GM19023 (cell line): Measurements from ENCODE around the gene NIM1K.
"Not testable (repeated sequence)": the region's sequence is repeated elsewhere in the genome, so short reads cannot be mapped to it uniquely, and the experiment has no call there.

ENCODE experiments used
- ATAC-seq: cut with Tn5 transposase; IDR thresholded peaks from one replicate; pipeline ENCODE4 v1.9.1; 2021; ENCODE audit warnings: mild to moderate bottlenecking, moderate library complexity; ENCODE audit not compliant: unreplicated experiment

Gene NIM1K

GRCh38 chr5:43274435-43275114, 82.5 kb downstream of the NIM1K start:
- no peak for ATAC-seq

DNA sequence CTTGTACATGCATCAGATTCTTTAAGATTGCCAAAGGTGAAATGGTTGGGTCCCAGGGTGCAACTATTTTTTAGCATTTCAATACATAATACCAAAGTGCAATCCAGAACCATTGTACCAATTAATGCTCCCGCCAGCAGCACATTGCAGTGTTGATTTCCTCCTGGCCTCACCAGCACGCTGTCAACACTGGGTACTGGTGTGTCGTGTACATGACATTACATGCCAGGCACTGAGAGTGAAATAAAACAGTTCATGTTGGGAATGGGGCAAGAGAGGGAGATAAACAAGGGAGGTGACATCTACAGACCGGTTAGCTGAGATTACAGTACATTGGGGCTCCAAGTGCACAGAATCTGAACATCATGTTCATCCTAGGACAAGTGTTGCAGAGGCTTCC, 83.4 kb downstream of the NIM1K start:
- no peak for ATAC-seq

DNA sequence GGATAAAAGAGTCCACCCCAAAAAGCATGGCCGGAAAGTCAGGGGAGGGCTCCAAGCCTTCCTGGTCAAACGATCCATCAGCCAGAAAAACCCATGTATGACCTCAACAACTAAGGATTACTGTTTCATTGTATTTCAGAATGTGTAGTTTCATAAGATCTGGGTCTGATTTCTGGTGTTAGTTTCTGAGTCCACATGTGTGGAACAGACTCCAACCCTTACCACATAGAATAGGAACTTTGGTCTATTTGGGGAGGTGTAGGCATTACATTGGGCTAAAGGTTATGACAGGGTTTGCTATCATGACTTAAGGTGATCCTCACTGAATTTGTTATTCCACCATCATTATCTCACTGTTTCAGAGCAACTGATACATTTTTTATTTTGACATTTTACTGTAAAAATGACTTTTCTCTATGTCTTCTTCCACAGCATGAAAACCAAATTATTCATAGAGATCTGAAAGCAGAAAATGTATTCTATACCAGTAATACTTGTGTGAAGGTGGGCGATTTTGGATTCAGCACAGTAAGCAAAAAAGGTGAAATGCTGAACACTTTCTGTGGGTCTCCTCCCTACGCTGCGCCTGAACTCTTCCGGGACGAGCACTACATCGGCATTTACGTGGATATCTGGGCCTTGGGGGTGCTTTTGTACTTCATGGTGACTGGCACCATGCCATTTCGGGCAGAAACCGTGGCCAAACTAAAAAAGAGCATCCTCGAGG, 87.7 kb downstream of the NIM1K start:
- no peak for ATAC-seq

DNA sequence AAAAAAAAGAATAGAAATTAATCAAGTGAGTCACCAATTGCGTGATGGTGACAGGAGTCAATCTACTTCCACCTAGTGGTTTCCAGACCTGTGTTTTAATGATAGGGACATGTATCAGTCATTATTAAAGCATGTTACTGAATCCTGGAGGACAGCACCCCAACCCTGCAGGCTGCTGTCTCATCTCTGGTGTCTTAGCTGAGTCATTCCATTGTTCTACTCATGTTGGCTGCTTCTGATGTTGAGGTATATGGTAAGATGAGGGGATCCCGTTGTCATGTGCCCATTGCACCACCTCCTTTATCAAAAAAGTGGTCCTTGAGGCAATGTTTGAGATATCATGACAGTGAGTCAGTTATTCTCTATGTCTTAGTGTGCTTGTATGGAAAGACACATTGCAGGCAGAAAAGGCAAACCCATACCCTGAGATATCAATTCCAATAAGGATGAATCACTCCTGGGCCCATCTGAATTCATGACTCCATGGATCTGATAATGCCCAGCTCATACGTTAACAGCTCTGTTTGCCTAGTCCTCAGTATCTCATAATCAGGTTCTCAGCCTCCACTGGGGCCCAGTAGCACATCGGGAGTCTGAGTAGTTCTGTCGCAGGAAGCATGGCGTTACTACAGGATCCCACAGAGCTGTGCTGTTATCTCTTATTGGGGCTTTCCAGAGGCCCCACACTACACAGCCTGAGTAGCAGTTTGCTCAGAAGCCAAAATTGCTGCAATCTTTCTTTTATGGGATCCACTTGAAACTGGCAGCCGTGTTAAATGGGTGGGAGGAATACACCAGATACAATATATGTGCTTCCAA, 90.0 kb downstream of the NIM1K start:
- ATAC-seq, result no peak

- no peak for ATAC-seq
Measured at GRCh38 chr5:43286623-43287022, 94.6 kb downstream of the NIM1K start.

- no peak for ATAC-seq
Measured at GRCh38 chr5:43287493-43287892, 95.5 kb downstream of the NIM1K start.

DNA sequence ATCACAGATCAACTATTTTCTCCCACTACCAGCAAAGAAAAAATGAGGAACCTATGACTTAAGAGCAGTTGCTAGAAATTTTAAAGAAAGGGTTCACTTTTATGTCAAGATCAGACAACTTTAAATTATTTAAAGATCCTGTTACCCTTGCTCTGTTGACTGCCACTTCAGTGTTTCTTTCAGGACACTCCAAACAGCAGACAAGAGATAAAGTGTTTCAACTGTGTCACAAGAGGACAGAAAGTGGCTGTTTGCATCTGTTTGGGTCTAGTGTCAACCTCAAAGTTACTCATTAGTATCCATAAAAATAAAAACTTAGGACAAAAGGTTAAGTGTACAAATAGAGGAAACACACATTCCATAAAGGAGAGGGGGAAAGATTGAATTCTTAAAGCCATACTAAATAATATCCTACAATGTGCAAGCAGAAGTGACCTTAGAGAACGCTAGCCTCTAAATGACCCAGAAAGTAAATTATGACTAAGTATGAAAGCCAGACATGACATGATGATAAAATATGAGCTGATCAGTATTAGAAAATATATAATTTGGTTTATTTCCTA, 96.3 kb downstream of the NIM1K start:
- no peak for ATAC-seq

DNA sequence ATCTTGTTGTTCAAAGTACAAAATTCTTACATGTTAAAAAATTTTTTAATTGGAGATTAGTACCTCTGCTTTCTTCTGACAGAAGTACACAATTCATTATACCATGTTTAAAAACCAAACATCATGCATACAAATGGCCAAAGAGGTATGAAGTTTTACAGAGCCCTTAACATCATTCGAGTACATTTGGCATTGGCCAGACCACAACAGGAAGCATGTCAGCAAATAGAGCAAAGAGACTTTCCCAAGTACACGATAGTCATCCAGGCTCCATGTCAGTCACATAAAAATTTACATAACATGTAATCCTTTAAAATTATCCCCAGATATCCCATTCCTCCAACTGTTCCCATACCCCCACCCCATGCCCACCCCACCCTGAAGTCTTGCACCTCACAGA, 98.7 kb downstream of the NIM1K start:
- ATAC-seq, result no peak

DNA sequence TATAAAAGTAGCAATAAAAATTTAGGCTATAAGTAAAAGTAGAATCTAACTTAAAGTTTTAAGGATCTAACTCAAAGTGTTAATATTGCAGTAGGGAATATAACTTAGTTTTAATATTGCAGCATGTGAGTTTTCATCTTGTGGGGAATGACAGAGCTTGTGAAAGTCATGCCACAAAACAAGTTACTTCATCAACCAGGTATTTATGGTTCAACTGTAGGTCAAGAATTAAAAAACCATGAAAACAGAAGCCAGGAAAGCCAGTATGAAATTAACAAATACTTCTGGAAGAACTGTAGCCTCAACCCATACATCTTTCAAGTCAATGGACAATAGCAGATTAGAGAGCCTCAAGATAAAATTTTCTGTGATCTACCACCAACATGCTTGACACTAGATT, 102.2 kb downstream of the NIM1K start:
- ATAC-seq, result no peak

DNA sequence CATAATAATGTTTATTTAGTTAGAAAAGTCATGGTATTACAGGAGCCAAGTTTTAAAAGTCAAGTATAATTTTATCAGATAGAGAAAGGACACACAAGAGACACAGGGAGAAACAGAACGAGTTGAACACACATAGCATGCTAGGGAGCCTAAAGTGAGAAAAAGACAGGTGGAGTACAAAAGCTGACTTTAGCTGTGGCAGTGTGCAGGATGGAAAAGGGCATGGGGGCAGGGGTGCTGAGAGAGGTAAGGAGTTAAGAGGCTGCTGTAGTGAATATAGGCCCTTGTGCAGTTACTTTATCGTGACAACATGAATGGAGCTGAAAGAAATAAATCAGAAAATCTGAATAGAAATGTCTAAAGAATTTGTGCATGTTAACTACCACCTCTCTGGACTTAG, 103.2 kb downstream of the NIM1K start:
- no peak for ATAC-seq

DNA sequence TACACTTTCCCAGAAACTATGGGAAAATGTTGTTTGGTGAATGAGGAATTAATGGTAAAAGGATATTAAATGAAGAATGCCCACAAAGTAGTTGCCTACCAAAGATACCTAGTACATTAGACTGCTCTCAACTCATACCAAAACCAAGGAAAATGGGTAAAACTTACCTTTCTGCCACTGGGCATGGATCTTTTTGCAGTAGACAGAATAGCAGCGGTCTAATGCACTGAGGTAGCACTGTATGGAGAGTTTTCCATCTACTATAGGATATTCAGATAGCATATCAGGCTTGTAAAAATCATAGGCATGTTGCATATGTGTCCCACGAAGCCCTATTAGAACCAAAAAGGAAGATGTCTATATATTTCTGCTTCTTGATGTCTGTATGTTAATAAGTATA, 104.8 kb downstream of the NIM1K start:
- ATAC-seq, result no peak

DNA sequence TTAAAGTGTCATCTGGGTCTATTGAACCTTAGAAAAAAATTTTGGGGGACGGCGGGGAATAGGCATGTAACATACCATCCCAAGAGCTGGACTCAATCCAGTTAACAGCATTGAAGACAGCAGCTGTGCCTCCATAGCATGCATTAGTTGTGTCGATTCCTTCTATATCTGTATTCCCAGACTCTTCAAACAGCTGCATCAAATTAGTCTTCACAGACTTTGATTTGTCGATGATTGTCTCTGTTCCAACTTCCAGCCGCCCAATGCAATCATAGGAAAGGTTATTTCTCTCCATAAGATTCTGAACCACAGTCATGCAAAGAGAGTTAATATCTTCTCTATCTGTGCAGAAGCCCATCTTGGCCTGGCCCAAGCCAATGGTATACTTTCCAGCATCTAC, 106.4 kb downstream of the NIM1K start:
- ATAC-seq, result no peak

GRCh38 chr5:43300112-43300511, 108.1 kb downstream of the NIM1K start:
- ATAC-seq, result no peak

DNA sequence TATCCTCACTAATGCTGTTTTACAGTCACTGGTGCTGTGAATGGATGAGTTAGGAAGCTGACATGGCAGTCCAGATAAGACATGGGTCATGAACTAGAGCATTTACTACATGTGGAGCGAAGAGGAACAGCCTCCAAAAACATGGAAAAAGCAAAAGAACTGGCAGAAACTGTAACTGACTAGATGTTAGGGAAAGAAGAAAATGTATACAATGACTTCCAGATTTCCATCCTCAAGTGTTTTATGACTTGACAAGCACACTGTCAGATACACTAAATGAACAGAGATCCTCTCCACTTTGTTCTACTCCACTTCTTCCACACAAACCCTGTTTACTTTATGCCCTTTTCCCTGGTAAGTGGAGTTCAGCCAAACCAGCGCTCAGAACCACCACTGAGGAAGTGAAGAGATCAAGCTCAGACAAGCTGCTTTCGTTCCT, 109.6 kb downstream of the NIM1K start:
- ATAC-seq, result no peak

- no peak for ATAC-seq
Measured at GRCh38 chr5:43302481-43302880, 110.5 kb downstream of the NIM1K start.

DNA sequence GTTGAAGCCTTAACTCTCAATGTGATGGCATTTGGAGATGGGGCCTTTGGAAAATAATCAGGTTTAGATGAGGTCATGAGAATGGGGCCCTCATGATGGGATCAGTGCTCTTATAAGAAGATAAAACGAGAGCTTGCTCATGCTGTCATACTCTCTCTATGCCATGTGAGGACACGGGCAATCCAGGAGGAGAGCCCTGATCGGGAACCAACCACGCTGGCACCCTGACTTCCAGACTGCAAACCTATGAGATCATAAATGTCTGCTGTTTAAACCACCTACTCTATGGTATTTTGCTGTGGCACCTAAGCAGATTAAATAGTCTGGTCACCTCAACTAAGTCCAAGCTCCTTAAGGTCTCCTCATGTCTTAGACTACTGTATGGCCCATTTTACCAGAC, 111.2 kb downstream of the NIM1K start:
- ATAC-seq, result no peak

DNA sequence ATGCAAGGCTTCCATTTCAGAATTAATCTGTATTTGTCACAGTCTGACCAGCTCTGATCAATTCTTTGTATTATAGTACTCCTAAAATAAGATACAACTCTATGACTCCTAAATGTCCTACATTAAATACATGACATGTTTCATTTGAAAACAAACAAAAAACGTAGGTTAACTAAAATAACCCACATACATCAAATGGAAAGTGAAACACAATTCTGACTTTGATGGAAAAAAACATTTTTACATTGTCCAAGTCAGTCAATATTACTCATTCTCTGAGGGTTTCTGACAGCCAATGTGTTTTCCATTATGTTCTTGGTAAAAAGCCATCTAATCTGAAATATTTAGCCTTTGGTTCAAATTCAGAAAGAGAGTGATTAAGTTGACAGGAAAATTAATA, 112.5 kb downstream of the NIM1K start:
- no peak for ATAC-seq

DNA sequence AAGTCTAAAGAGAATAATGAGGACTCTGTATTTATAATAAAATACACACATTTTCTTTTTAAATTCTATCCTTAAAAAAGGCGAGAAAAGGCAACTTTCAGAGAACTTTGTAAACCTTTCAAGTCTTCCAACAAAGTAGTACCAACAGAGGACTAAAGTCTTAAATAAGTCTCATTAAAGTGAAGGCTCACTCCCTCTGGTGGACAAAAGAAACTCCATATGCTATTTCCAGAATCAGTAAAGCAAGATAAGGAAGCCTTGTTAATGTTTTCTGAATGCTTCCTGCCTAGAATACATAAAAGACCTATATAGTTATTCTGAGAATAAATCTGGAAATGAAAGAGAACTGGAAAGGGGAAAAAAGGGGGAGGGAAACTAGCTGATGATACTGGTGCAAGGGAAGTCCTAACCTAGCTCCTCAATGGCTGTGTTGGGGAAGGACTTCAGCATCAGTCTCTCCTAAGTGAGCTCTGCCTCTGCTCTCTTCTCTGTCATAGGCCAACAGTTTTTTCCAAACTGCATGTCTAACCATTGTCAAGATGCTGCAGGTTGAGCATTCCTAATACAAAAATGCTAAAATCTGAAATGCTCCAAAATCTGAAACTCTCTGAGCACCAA, 114.0 kb downstream of the NIM1K start:
- peak; percentile 56 for ATAC-seq

DNA sequence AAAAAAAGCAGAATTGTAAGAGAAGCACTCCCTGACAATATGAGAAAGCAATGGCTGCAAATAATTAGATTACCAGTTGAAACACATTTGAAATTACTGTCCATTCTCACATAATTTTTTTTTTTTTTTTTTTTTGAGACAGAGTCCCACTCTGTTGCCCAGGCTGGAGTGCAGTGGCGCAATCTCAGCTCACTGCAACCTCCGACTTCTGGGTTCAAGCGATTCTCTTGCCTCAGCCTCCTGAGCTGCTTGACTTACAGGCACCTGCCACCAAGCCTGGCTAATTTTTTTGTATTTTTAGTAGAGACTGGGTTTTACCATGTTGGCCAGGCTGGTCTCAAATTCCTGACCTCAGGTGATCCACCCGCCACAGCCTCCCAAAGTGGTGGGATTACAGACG, 114.9 kb downstream of the NIM1K start:
- not testable (repeated sequence) for ATAC-seq

DNA sequence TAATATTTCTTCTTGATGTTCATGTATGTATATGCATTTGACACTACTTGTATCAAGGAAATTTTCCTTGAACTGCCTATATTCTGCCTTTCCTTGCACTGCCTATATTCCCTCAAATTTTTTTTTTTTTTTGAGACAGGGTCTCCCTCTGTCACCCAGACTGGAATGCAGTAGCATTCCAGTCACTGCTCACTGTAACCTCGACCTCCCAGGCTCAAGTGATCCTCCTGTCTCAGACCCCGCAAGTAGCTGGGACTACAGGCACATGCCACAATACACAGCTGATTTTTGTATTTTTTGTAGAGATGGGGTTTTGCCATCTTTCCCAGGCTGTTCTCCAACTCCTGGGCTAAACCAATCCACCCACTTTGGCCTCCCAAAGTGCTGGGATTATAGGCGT, 117.1 kb downstream of the NIM1K start:
- no peak for ATAC-seq

DNA sequence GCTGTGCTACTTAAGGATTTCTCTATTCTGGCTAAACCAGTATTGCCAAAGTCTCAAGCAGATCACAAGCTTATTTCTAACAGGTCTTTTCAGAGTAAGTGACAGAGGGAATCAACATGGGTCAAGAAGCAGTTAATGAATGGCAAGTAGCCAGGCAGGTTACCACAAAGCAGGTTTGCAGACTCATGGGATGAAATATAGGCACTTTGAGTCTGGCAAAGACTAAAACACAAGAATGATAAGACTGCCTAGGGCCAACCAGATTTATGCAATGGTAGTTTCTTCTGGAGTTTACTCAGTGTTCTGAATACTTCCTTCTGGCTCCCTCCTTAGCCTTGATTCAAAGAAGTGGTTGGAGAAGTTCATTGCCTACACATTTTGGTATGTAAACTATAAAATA, 117.6 kb downstream of the NIM1K start:
- no peak for ATAC-seq
